ENCODE results near the gene NAV3. TPM values are rescaled to one million over a fixed set of nuclear protein-coding genes. Genes with fewer than 3 reads are reported as not detected.
A peak's percentile ranks its signal among the peaks of the same experiment; 100 is the strongest.

NAV3 gene
- total RNA-seq, 1 donor from 2014 or later: 11.4 TPM

- Histone ChIP-seq H3K27ac (no peak overlapping the region), H3K4me3 (no peak overlapping the region), H3K27me3 (no peaks in the 10 kb centered on the region), H2AFZ (replicated peaks) (no peak overlapping the region), H3K79me2 (ENCODE audit: low read depth) (no peaks in the 10 kb centered on the region), H3K36me3 (no peaks in the 10 kb centered on the region), H3F3A (ENCODE audit: low read depth) (no peaks in the 10 kb centered on the region), H3K4me1 (no peaks in the 10 kb centered on the region), H4K20me1 (ENCODE audit: low read depth) (no peaks in the 10 kb centered on the region), H3K4me2 (no peak overlapping the region), H3K9me3 (ENCODE audit: low read depth) (no peaks in the 10 kb centered on the region), H3K9ac (no peak overlapping the region)
- Mint-ChIP-seq H3K27ac (no peak overlapping the region), H3K36me3 (no peaks in the 10 kb centered on the region), H3K4me1 (peaks cover 5% of the 10 kb centered on the region), H3K27me3 (ENCODE audit: insufficient read depth, low read depth) (no peaks in the 10 kb centered on the region), H3K4me3 (no peak overlapping the region), H3K9me3 (no peaks in the 10 kb centered on the region)
- TF ChIP-seq CTCF (IDR thresholded peaks at IDR 0.05): no peak
- no peak for TF ChIP-seq EZH2 (IDR thresholded peaks at IDR 0.05)
- TF ChIP-seq EZH2phosphoT487 (IDR thresholded peaks at IDR 0.05): no peak
- no peak for DNase-seq (ENCODE audit: low spot score)
Measured at GRCh38 chr12:77938301-77938700, 107.6 kb downstream of the NAV3 start.

- Mint-ChIP-seq H3K27me3 (ENCODE audit: insufficient read depth, low read depth) (no peaks in the 10 kb centered on the region), H3K4me1 (peaks cover 5% of the 10 kb centered on the region), H3K36me3 (no peaks in the 10 kb centered on the region), H3K9me3 (no peaks in the 10 kb centered on the region), H3K27ac (no peak overlapping the region), H3K4me3 (no peak overlapping the region)
- H3K36me3 ChIP-seq: no peaks in the 10 kb centered on the region
- H3K9me3 ChIP-seq (ENCODE audit: low read depth): no peaks in the 10 kb centered on the region
- H3K79me2 ChIP-seq (ENCODE audit: low read depth): no peaks in the 10 kb centered on the region
- no peak for DNase-seq (ENCODE audit: low spot score)
- no peaks in the 10 kb centered on the region for H3K4me1 ChIP-seq
- no peaks in the 10 kb centered on the region for H4K20me1 ChIP-seq (ENCODE audit: low read depth)
- H3K4me2 ChIP-seq: no peak overlapping the region
- no peaks in the 10 kb centered on the region for H3F3A ChIP-seq (ENCODE audit: low read depth)
- TF ChIP-seq EZH2phosphoT487 (IDR thresholded peaks at IDR 0.05) (no peak), EZH2 (IDR thresholded peaks at IDR 0.05) (no peak), CTCF (IDR thresholded peaks at IDR 0.05) (no peak)
- H3K27ac ChIP-seq: no peak overlapping the region
- H3K27me3 ChIP-seq: no peaks in the 10 kb centered on the region
- H3K9ac ChIP-seq: no peak overlapping the region
- no peak overlapping the region for H3K4me3 ChIP-seq
- H2AFZ ChIP-seq (replicated peaks): peak overlapping the region; percentile 13
Measured at GRCh38 chr12:77940011-77940423, 109.3 kb downstream of the NAV3 start.

GRCh38 chr12:77940567-77940966 lies 109.9 kb downstream of the NAV3 start:
- no peaks in the 10 kb centered on the region for H3K36me3 ChIP-seq
- no peaks in the 10 kb centered on the region for H3K9me3 ChIP-seq (ENCODE audit: low read depth)
- Mint-ChIP-seq H3K4me3 (no peak overlapping the region), H3K27me3 (ENCODE audit: insufficient read depth, low read depth) (no peaks in the 10 kb centered on the region), H3K9me3 (no peaks in the 10 kb centered on the region), H3K27ac (no peak overlapping the region), H3K36me3 (no peaks in the 10 kb centered on the region), H3K4me1 (peaks cover 5% of the 10 kb centered on the region)
- no peak for DNase-seq (ENCODE audit: low spot score)
- no peak overlapping the region for H3K27ac ChIP-seq
- no peaks in the 10 kb centered on the region for H4K20me1 ChIP-seq (ENCODE audit: low read depth)
- no peaks in the 10 kb centered on the region for H3K27me3 ChIP-seq
- no peaks in the 10 kb centered on the region for H3K4me1 ChIP-seq
- TF ChIP-seq EZH2phosphoT487 (IDR thresholded peaks at IDR 0.05): no peak
- TF ChIP-seq CTCF (IDR thresholded peaks at IDR 0.05): no peak
- no peaks in the 10 kb centered on the region for H3K79me2 ChIP-seq (ENCODE audit: low read depth)
- no peak overlapping the region for H3K9ac ChIP-seq
- peak overlapping the region; percentile 13 for H2AFZ ChIP-seq (replicated peaks)
- no peaks in the 10 kb centered on the region for H3F3A ChIP-seq (ENCODE audit: low read depth)
- H3K4me3 ChIP-seq: no peak overlapping the region
- H3K4me2 ChIP-seq: no peak overlapping the region

Measured in neural progenitor cell (in vitro differentiated cells).